PC-3 (cell line): ENCODE results near the gene METTL3. TPM values are rescaled to one million over a fixed set of nuclear protein-coding genes. Genes with fewer than 3 reads are reported as not detected.

ENCODE experiments used
- ATAC-seq: fragments of 200-7000 bp; cut with Tn5 transposase; 2 replicates; pipeline ENCODE4 v1.9.1; 2020; ENCODE audit warnings: mild to moderate bottlenecking, moderate library complexity
- BruUV-seq: library from RNA; stranded (reverse); fragments of 400-500 nt; replicated peaks from 2 replicates; lab custom pipeline; 2021; lab: Mats Ljungman, UMichigan
- CTCF ChIA-PET: fragments of 300-600 bp; sonication (Branson Sonifier 250); formaldehyde crosslinking; loops from one replicate; lab custom pipeline; 2022; ENCODE audit warnings: antibody characterized with exemption; lab: Charles Lee
- POLR2A ChIA-PET: fragments of 300-600 bp; sonication (Branson Sonifier 250); formaldehyde crosslinking; loops from one replicate; lab custom pipeline; 2022; ENCODE audit warnings: antibody characterized with exemption; ENCODE audit not compliant: unreplicated experiment; lab: Charles Lee
- DNase-seq: peaks from one replicate; pipeline ENCODE4 v3.0.0-alpha.2; 2015
- H2AFZ ChIP-seq: fragments of 300-600 bp; sonication (generic); 2 replicates; pipeline ENCODE4 v1.6.0; 2016; ENCODE audit warnings: antibody characterized with exemption, low read length
- H3F3A ChIP-seq: fragments of 300-600 bp; sonication (generic); one replicate; pipeline ENCODE4 v1.6.0; 2017; ENCODE audit warnings: antibody characterized with exemption, low read length, control low read depth, mild to moderate bottlenecking; ENCODE audit not compliant: unreplicated experiment
- H3K27ac ChIP-seq: fragments of 300-600 bp; sonication (generic); 2 replicates; pipeline ENCODE4 v1.5.1; 2016; ENCODE audit warnings: mild to moderate bottlenecking, low read length
- H3K27me3 ChIP-seq: fragments of 300-600 bp; sonication (generic); 2 replicates; pipeline ENCODE4 v1.6.1; 2016; ENCODE audit warnings: low read length, mixed read lengths
- H3K36me3 ChIP-seq: fragments of 300-600 bp; sonication (generic); 2 replicates; pipeline ENCODE4 v1.6.1; 2016; ENCODE audit warnings: low read depth, mixed run types, low read length, mixed read lengths
- H3K4me1 ChIP-seq: fragments of 300-600 bp; sonication (generic); 2 replicates; pipeline ENCODE4 v1.5.1; 2016; ENCODE audit warnings: low read length; ENCODE audit not compliant: insufficient read depth
- H3K4me2 ChIP-seq: fragments of 300-600 bp; sonication (generic); 2 replicates; pipeline ENCODE4 v1.6.0; 2016; ENCODE audit warnings: low read length
- H3K4me3 ChIP-seq: fragments of 300-600 bp; sonication (generic); 2 replicates; pipeline ENCODE4 v1.5.1; 2016; ENCODE audit warnings: mild to moderate bottlenecking, low read length, mixed read lengths
- H3K79me2 ChIP-seq: fragments of 300-600 bp; sonication (generic); 2 replicates; pipeline ENCODE4 v1.6.1; 2017; ENCODE audit warnings: low read length, mixed read lengths
- H3K9ac ChIP-seq: fragments of 300-600 bp; sonication (generic); 2 replicates; pipeline ENCODE4 v1.6.0; 2016; ENCODE audit warnings: mild to moderate bottlenecking, low read length
- H3K9me2 ChIP-seq: fragments of 300-600 bp; sonication (generic); replicated peaks from 2 replicates; pipeline ENCODE4 v1.6.1; 2016; ENCODE audit warnings: mixed run types, low read length, mixed read lengths
- H3K9me3 ChIP-seq: fragments of 300-600 bp; sonication (generic); 2 replicates; pipeline ENCODE4 v1.6.1; 2016; ENCODE audit warnings: low read length, mixed read lengths
- H4K20me1 ChIP-seq: fragments of 300-600 bp; sonication (generic); 2 replicates; pipeline ENCODE4 v1.6.1; 2016; ENCODE audit warnings: low read length, mixed read lengths
- CTCF ChIP-seq: fragments of 300-600 bp; sonication (generic); conservative IDR thresholded peaks from 2 replicates; pipeline ENCODE4 v1.5.1; 2017; ENCODE audit warnings: antibody characterized with exemption, low read depth, mild to moderate bottlenecking, low read length
- EZH2 ChIP-seq: fragments of 300-600 bp; sonication (generic); IDR thresholded peaks from one replicate; pipeline ENCODE4 v1.6.1; 2017; ENCODE audit warnings: antibody characterized with exemption, mild to moderate bottlenecking, low read length; ENCODE audit not compliant: unreplicated experiment
- EZH2phosphoT487 ChIP-seq: fragments of 300-600 bp; sonication (generic); IDR thresholded peaks from 2 replicates; pipeline ENCODE4 v1.6.1; 2018; ENCODE audit warnings: mild to moderate bottlenecking, antibody characterized with exemption, low read length, borderline replicate concordance
- intact Hi-C: fragments of 100-400 bp; cut with micrococcal nuclease; formaldehyde crosslinking; loops from 2 replicates; pipeline ENCODE4 v1.9.0; 2023
- total RNA-seq: library from RNA; depleted of rRNA; stranded (reverse); fragments of >200 nt; gene quantifications from 2 replicates; pipeline ENCODE4 v1.2.3, GENCODE V29; 2014

Gene METTL3
- total RNA-seq, 1 experiment from 2014 or later: 57.1 TPM

GRCh38 chr14:21501568-21501967 lies 9.6 kb downstream of the METTL3 start:
- Histone ChIP-seq H3K27ac (no peak overlapping the region), H3K79me2 (peaks cover 20% of the 10 kb centered on the region), H3K9ac (no peak overlapping the region), H3K36me3 (peaks cover 60% of the 10 kb centered on the region), H4K20me1 (no peaks in the 10 kb centered on the region), H3K4me1 (no peaks in the 10 kb centered on the region), H3K4me2 (no peak overlapping the region), H3K27me3 (no peaks in the 10 kb centered on the region), H3K4me3 (no peak overlapping the region), H2AFZ (no peak overlapping the region), H3F3A (no peaks in the 10 kb centered on the region), H3K9me2 (no peaks in the 10 kb centered on the region), H3K9me3 (no peaks in the 10 kb centered on the region)
- ChIA-PET POLR2A (no interaction called here), CTCF (no interaction called here)
- TF ChIP-seq CTCF (no peak), EZH2phosphoT487 (no peak), EZH2 (no peak)
- BruUV-seq: no TSS peak
- DNase-seq (no peak), ATAC-seq (no peak)
- intact Hi-C loops: no loop called here

- Histone ChIP-seq H3K79me2 (0 out of 2 replicates have a peak, but pooled peaks cover 2% of the 10 kb centered on the region), H3K27me3 (no peaks in the 10 kb centered on the region), H3K4me2 (no peak overlapping the region), H4K20me1 (no peaks in the 10 kb centered on the region), H3K27ac (no peak overlapping the region), H3K4me3 (no peak overlapping the region), H3F3A (no peaks in the 10 kb centered on the region), H3K9me3 (no peaks in the 10 kb centered on the region), H3K9me2 (no peaks in the 10 kb centered on the region), H3K9ac (no peak overlapping the region), H3K4me1 (no peaks in the 10 kb centered on the region), H3K36me3 (peaks cover 75% of the 10 kb centered on the region), H2AFZ (no peak overlapping the region)
- ChIA-PET POLR2A (interaction anchor here (0.6 to 1.0 kb wide), 2 partner anchors 12 to 27 kb away, joined by 4 read pairs; partner anchors contain the start of genes METTL3 and SALL2), CTCF (interaction anchor here (0.6 to 1.5 kb wide), 8 partner anchors 12 to 815 kb away, joined by 3 to 19 read pairs (median 3); partner anchors contain the start of genes METTL3 and SUPT16H)
- peak; percentile 65 for DNase-seq
- ATAC-seq: peak; percentile 77
- TSS peak; percentile 2 for BruUV-seq
- TF ChIP-seq EZH2phosphoT487: no peak
- TF ChIP-seq CTCF: peak; percentile 77
- no peak for TF ChIP-seq EZH2
- intact Hi-C loops: loop anchor here (1.0 kb wide), 1 partner anchor 58 kb away; no protein-coding TSS in a partner anchor
Measured at GRCh38 chr14:21498540-21499526, 12.3 kb downstream of the METTL3 start.
